Hepatocyte (in vitro differentiated cells): ENCODE results near the gene RNF43. TPM values are rescaled to one million over a fixed set of nuclear protein-coding genes. Genes with fewer than 3 reads are reported as not detected.

Experiments used
- DNase-seq: peaks from one replicate; pipeline ENCODE4 v3.0.0-alpha.2; 2016; ENCODE audit warnings: low spot score
- H2AFZ ChIP-seq: fragments of 200-600 bp; sonication (generic); 2 replicates; pipeline ENCODE4 v1.6.0; 2016; ENCODE audit warnings: antibody characterized with exemption, mild to moderate bottlenecking
- H3K27ac ChIP-seq: fragments of 200-600 bp; sonication (generic); 2 replicates; pipeline ENCODE4 v1.5.1; 2016; ENCODE audit warnings: mild to moderate bottlenecking
- H3K27me3 ChIP-seq: fragments of 200-600 bp; sonication (generic); 2 replicates; pipeline ENCODE4 v1.6.1; 2016
- H3K36me3 ChIP-seq: fragments of 200-600 bp; sonication (generic); replicated peaks from 2 replicates; pipeline ENCODE4 v1.5.1; 2016; ENCODE audit warnings: low read depth; ENCODE audit not compliant: insufficient read depth
- H3K4me1 ChIP-seq: fragments of 200-600 bp; sonication (generic); 2 replicates; pipeline ENCODE4 v1.5.1; 2016; ENCODE audit warnings: mild to moderate bottlenecking, moderate library complexity; ENCODE audit not compliant: insufficient read depth
- H3K4me2 ChIP-seq: fragments of 200-600 bp; sonication (generic); 2 replicates; pipeline ENCODE4 v1.6.0; 2016
- H3K4me3 ChIP-seq: fragments of 200-600 bp; sonication (generic); 2 replicates; pipeline ENCODE4 v1.5.1; 2016; ENCODE audit warnings: mild to moderate bottlenecking
- H3K79me2 ChIP-seq: fragments of 200-600 bp; sonication (generic); 2 replicates; pipeline ENCODE4 v1.6.0; 2017; ENCODE audit warnings: mild to moderate bottlenecking
- H3K9me2 ChIP-seq: fragments of 200-600 bp; sonication (generic); replicated peaks from 2 replicates; pipeline ENCODE4 v1.6.0; 2017; ENCODE audit warnings: mild to moderate bottlenecking; ENCODE audit not compliant: insufficient read depth
- H3K9me3 ChIP-seq: fragments of 200-600 bp; sonication (generic); 2 replicates; pipeline ENCODE4 v1.5.1; 2016; ENCODE audit warnings: low read depth, mild to moderate bottlenecking
- H4K20me1 ChIP-seq: fragments of 200-600 bp; sonication (generic); 2 replicates; pipeline ENCODE4 v1.6.0; 2016; ENCODE audit warnings: mild to moderate bottlenecking; ENCODE audit not compliant: insufficient read depth, poor library complexity, severe bottlenecking
- CTCF ChIP-seq: fragments of 200-600 bp; sonication (generic); IDR thresholded peaks from 2 replicates; pipeline ENCODE4 v1.5.1; 2016; ENCODE audit warnings: antibody characterized with exemption, mild to moderate bottlenecking; ENCODE audit not compliant: poor library complexity
- EZH2 ChIP-seq: fragments of 200-600 bp; sonication (generic); IDR thresholded peaks from 2 replicates; pipeline ENCODE4 v1.6.1; 2016; ENCODE audit warnings: antibody characterized with exemption, mild to moderate bottlenecking, borderline replicate concordance
- EZH2phosphoT487 ChIP-seq: fragments of 200-600 bp; sonication (generic); IDR thresholded peaks from one replicate; pipeline ENCODE4 v1.6.1; 2018; ENCODE audit warnings: antibody characterized with exemption, mild to moderate bottlenecking, low read depth, moderate library complexity; ENCODE audit not compliant: unreplicated experiment, severe bottlenecking
- WGBS: methylation state at CpG from one replicate; pipeline ENCODE4 v1.1.6; 2016; ENCODE audit warnings: low lambda C conversion rate; ENCODE audit errors: missing lambda C conversion rate; 5-methylcytosine and 5-hydroxymethylcytosine counted together
- polyA plus RNA-seq: library from polyadenylated mRNA; unstranded; fragments of >200 nt; fragmentation: Nextera tagmentation; extraction: Ambion mirVana; gene quantifications from 2 replicates; pipeline ENCODE4 v1.2.1, GENCODE V29; 2016
- total RNA-seq: library from RNA; depleted of rRNA; stranded (reverse); fragments of >200 nt; gene quantifications from 2 replicates; pipeline ENCODE4 v1.2.3, GENCODE V29; 2014

RNF43 gene
- total and polyA plus RNA-seq, 2 experiments from 2014 or later: 10.1 to 12.4 TPM

- Histone ChIP-seq H3K4me3 (no peak overlapping the region), H4K20me1 (no peaks in the 10 kb centered on the region), H3K27me3 (no peaks in the 10 kb centered on the region), H3K79me2 (peaks cover 56% of the 10 kb centered on the region), H3K4me1 (peaks cover 40% of the 10 kb centered on the region), H3K9me3 (no peaks in the 10 kb centered on the region), H3K36me3 (no peaks in the 10 kb centered on the region), H3K27ac (no peak overlapping the region), H2AFZ (no peak overlapping the region), H3K4me2 (no peak overlapping the region), H3K9me2 (no peaks in the 10 kb centered on the region)
- 94% methylated on average over 5 of the region's 5 CpGs for WGBS
- no peak for DNase-seq
- TF ChIP-seq CTCF (no peak), EZH2phosphoT487 (no peak), EZH2 (no peak)
Observed at GRCh38 chr17:58373003-58373402, 44.3 kb downstream of the RNF43 start.

DNA sequence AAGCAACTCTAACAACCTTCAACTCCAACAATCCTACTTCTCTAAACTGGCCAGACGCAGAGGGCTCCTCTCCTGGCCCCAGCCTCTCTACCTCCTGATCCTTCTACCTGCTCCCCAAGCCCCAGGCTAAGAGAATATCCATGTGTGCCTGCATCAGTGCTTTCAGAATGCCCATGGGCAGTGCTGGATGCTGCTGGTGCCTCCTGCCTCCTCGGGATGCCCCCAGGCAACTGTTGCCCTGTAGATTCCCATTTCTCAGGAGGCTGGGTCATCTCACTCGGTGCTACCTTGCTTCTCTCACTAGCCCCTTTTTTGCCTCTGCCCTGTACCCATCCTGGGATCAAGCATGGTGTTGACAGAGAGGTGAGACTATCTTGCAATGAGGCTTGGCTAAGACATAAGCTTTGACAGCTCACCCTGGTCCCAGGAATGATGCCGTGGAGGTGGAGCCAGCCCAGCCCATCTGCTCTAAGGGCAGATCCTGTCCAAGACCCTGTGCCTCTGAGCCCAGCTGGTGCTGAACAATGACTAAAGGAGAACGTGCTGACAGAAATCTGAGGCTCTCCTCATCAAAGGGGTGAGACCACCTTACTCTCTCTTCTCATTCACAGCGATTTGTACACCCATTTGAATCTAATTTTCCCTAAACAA lies 45.9 kb downstream of the RNF43 start:
- no peaks in the 10 kb centered on the region for H3K9me2 ChIP-seq
- 92% methylated on average over 6 of the region's 6 CpGs for WGBS
- no peaks in the 10 kb centered on the region for H3K27me3 ChIP-seq
- no peaks in the 10 kb centered on the region for H4K20me1 ChIP-seq
- peaks cover 38% of the 10 kb centered on the region for H3K4me1 ChIP-seq
- no peaks in the 10 kb centered on the region for H3K9me3 ChIP-seq
- H3K36me3 ChIP-seq: no peaks in the 10 kb centered on the region
- H3K4me3 ChIP-seq: no peak overlapping the region
- peaks cover 65% of the 10 kb centered on the region for H3K79me2 ChIP-seq
- H3K4me2 ChIP-seq: no peak overlapping the region
- DNase-seq: no peak
- TF ChIP-seq CTCF: no peak
- no peak for TF ChIP-seq EZH2
- TF ChIP-seq EZH2phosphoT487: no peak
- no peak overlapping the region for H2AFZ ChIP-seq
- no peak overlapping the region for H3K27ac ChIP-seq

DNA sequence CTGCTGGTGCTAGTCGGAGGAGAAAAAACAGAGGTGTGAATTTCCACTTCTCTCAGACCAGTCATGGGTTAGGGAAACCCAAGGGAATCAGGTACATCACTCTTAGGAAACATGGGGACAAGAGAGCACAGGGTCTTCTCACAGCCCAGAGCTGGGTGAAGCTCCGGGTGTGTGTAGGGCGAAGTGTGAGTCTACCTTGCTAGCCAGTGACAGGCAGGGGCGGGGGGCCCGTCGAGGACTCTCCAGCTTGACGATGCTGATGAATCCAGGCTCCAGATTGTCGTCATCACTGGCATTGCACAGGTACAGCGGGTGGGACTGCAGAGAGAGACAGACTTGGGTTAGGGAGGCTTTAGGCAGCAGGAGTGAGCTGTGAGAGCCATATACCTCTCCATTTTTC lies 46.6 kb downstream of the RNF43 start:
- Histone ChIP-seq H3K79me2 (peaks cover 64% of the 10 kb centered on the region), H3K4me1 (peaks cover 38% of the 10 kb centered on the region), H3K4me3 (no peak overlapping the region), H2AFZ (no peak overlapping the region), H3K36me3 (no peaks in the 10 kb centered on the region), H3K27me3 (no peaks in the 10 kb centered on the region), H3K4me2 (no peak overlapping the region), H3K9me2 (no peaks in the 10 kb centered on the region), H4K20me1 (no peaks in the 10 kb centered on the region), H3K27ac (peak overlapping the region; percentile 46), H3K9me3 (no peaks in the 10 kb centered on the region)
- no peak for DNase-seq
- TF ChIP-seq EZH2: no peak
- no peak for TF ChIP-seq EZH2phosphoT487
- TF ChIP-seq CTCF: no peak
- WGBS: 94% methylated on average over 9 of the region's 9 CpGs
